Heart left ventricle (tissue), 13 donors: ENCODE data around the gene GNB4.

Experiments
- POLR2A ChIP-seq, 2 donors: fragments of 450-650 bp; IDR thresholded peaks; one replicate each; pipeline ENCODE4 v1.6.1; 2017; ENCODE audit warnings: antibody characterized with exemption in 2 of 2, mild to moderate bottlenecking in 2 of 2, moderate library complexity in 2 of 2
- TF ChIP-seq, protein P1 (sequence below), 12 donors: fragments of 200-600 bp; sonication (generic) in 4 of 12; IDR thresholded peaks; one replicate each; pipeline versions ENCODE4 v1.5.0 to v1.8.0; 2018 to 2022; ENCODE audit warnings: antibody characterized with exemption in 12 of 12, mild to moderate bottlenecking in 5 of 12
- donor health status: ischemic (EF 13 %, LVEDD 7.1; RV severe dilation, severe dysfunction).
- donor health status: DM: no; HTN: yes; CAD: no.
- donor health status: DM: no; HTN: no; CAD: no.
- donor health status: ischemic (EF 25% LVEDD 6.9; RV normal size, moderate dysfunction).
- donor health status: ischemic (EF 25% LVEDD 5.7; RV mildly dilated, moderate dysfunction).
- donor health status: ischemic (EF 35%, LVEDD 5.7; RV mildly dilated, moderate dysfunction).
- donor health status: nonischemic (EF 11% LVEDD 7.7; RV severe dilation, severe dysfunction).
- donor health status: DM: yes; HTN: yes; CAD: no.
- donor health status: PGD.
- donor health status: ischemic (EF 29% LVEDD 5.4; RV normal size, mild dysfunction).
- donor health status: nonischemic (EF 23%, LVEDD 6.1; RV moderate dilation, normal function).

DNA sequence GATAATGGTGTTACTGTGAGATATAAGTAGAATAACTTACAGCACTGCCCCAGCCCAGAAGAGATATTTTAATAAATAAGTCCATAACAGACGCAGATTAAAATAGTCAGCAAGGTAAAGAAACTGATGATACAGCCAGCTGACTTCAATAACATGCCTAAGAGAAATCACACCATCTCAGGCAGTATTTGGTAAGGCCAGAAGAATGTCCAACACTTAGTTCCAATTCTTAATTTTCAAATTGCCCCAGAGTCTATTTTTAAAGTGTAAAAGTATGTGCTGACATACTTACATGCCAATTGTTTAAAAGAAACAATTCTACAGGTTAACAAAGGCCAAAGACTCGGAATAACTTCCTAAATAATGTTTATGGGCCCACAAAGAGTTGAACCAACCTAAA lies 1.6 kb downstream of the GNB4 start:
- TF ChIP-seq, protein P1, sequence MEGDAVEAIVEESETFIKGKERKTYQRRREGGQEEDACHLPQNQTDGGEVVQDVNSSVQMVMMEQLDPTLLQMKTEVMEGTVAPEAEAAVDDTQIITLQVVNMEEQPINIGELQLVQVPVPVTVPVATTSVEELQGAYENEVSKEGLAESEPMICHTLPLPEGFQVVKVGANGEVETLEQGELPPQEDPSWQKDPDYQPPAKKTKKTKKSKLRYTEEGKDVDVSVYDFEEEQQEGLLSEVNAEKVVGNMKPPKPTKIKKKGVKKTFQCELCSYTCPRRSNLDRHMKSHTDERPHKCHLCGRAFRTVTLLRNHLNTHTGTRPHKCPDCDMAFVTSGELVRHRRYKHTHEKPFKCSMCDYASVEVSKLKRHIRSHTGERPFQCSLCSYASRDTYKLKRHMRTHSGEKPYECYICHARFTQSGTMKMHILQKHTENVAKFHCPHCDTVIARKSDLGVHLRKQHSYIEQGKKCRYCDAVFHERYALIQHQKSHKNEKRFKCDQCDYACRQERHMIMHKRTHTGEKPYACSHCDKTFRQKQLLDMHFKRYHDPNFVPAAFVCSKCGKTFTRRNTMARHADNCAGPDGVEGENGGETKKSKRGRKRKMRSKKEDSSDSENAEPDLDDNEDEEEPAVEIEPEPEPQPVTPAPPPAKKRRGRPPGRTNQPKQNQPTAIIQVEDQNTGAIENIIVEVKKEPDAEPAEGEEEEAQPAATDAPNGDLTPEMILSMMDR (IDR thresholded peaks at IDR 0.05): no peak
- TF ChIP-seq POLR2A (IDR thresholded peaks at IDR 0.05): no peak
